Measurements from ENCODE around the gene OR2Y1.
"Not testable (repeated sequence)": the region's sequence is repeated elsewhere in the genome, so short reads cannot be mapped to it uniquely, and the experiment has no call there.

OR2Y1 gene

GRCh38 chr5:180784497-180785097, 44.7 kb upstream of the OR2Y1 start:
- DNase-seq (ENCODE audit: insufficient read length, low spot score): peak; percentile 87
- no peak for FAIRE-seq
- TF ChIP-seq CTCF (IDR thresholded peaks at IDR 0.05; ENCODE audit: insufficient read depth, missing control alignments): peak; percentile 97

- TF ChIP-seq CTCF (IDR thresholded peaks at IDR 0.05; ENCODE audit: insufficient read depth, missing control alignments): no peak
- FAIRE-seq (no peak), DNase-seq (ENCODE audit: insufficient read length, low spot score) (no peak)
Measured at GRCh38 chr5:180783340-180784052, 43.6 kb upstream of the OR2Y1 start.

- FAIRE-seq (no peak), DNase-seq (ENCODE audit: insufficient read length, low spot score) (no peak)
- TF ChIP-seq CTCF (IDR thresholded peaks at IDR 0.05; ENCODE audit: insufficient read depth, missing control alignments): no peak
Measured at GRCh38 chr5:180782748-180783147, 42.9 kb upstream of the OR2Y1 start.

- FAIRE-seq; DNase-seq (ENCODE audit: insufficient read length, low spot score): not testable (repeated sequence)
Measured at GRCh38 chr5:180781900-180782326, 42.1 kb upstream of the OR2Y1 start.

- DNase-seq (ENCODE audit: insufficient read length, low spot score) (no peak), FAIRE-seq (no peak)
- TF ChIP-seq CTCF (IDR thresholded peaks at IDR 0.05; ENCODE audit: insufficient read depth, missing control alignments): no peak
Measured at GRCh38 chr5:180779985-180780610, 40.2 kb upstream of the OR2Y1 start.

GRCh38 chr5:180777475-180777874, 37.6 kb upstream of the OR2Y1 start:
- no peak for FAIRE-seq
- no peak for DNase-seq (ENCODE audit: insufficient read length, low spot score)

GRCh38 chr5:180776376-180776775, 36.5 kb upstream of the OR2Y1 start:
- no peak for TF ChIP-seq CTCF (IDR thresholded peaks at IDR 0.05; ENCODE audit: insufficient read depth, missing control alignments)
- DNase-seq (ENCODE audit: insufficient read length, low spot score): no peak
- no peak for FAIRE-seq

More at GRCh38 chr5:180777475-180777874, 37.6 kb upstream of the OR2Y1 start:
- no peak for TF ChIP-seq CTCF (IDR thresholded peaks at IDR 0.05; ENCODE audit: insufficient read depth, missing control alignments)
